ENCODE data around the gene ZMYND8.

ZMYND8 gene

GRCh38 chr20:47173596-47174216, 182.8 kb downstream of the ZMYND8 start:
- DNase-seq (ENCODE audit: low spot score), result no peak

GRCh38 chr20:47172579-47172978, 183.9 kb downstream of the ZMYND8 start:
- no peak for DNase-seq (ENCODE audit: low spot score)

- DNase-seq (ENCODE audit: low spot score), result no peak
Observed at GRCh38 chr20:47167846-47168245, 188.7 kb downstream of the ZMYND8 start.

GRCh38 chr20:47165376-47165865, 191.1 kb downstream of the ZMYND8 start:
- DNase-seq (ENCODE audit: low spot score), result no peak

- no peak for DNase-seq (ENCODE audit: low spot score)
Observed at GRCh38 chr20:47164140-47164539, 192.4 kb downstream of the ZMYND8 start.

GRCh38 chr20:47161411-47161810, 195.1 kb downstream of the ZMYND8 start:
- DNase-seq (ENCODE audit: low spot score), result no peak

- no peak for DNase-seq (ENCODE audit: low spot score)
Observed at GRCh38 chr20:47160992-47161391, 195.5 kb downstream of the ZMYND8 start.

- no peak for DNase-seq (ENCODE audit: low spot score)
Observed at GRCh38 chr20:47160240-47160639, 196.3 kb downstream of the ZMYND8 start.
